Parathyroid adenoma (tissue), 2 donors: ENCODE data around the gene GSG1L.

Experiments used
- H2AFZ ChIP-seq: fragments of 300-600 bp; sonication (generic); one replicate; pipeline ENCODE4 v1.7.0; 2017; ENCODE audit warnings: antibody characterized with exemption, mild to moderate bottlenecking
- H3K27ac ChIP-seq: fragments of 300-600 bp; sonication (generic); one replicate; pipeline ENCODE4 v1.7.0; 2017
- H3K27me3 ChIP-seq: fragments of 300-600 bp; sonication (generic); one replicate; pipeline ENCODE4 v1.7.0; 2017; ENCODE audit warnings: low read length; ENCODE audit not compliant: control insufficient read depth, insufficient read depth
- H3K36me3 ChIP-seq: fragments of 300-600 bp; sonication (generic); one replicate; pipeline ENCODE4 v1.7.0; 2017; ENCODE audit warnings: low read length; ENCODE audit not compliant: control insufficient read depth, insufficient read depth
- H3K4me1 ChIP-seq: fragments of 300-600 bp; sonication (generic); one replicate; pipeline ENCODE4 v1.7.0; 2017; ENCODE audit warnings: control low read depth
- H3K4me2 ChIP-seq: fragments of 300-600 bp; sonication (generic); one replicate; pipeline ENCODE4 v1.7.0; 2017; ENCODE audit warnings: low read length
- H3K4me3 ChIP-seq: fragments of 300-600 bp; sonication (generic); one replicate; pipeline ENCODE4 v1.7.0; 2017; ENCODE audit warnings: low read depth, low read length
- H3K79me2 ChIP-seq: fragments of 300-600 bp; sonication (generic); one replicate; pipeline ENCODE4 v1.7.0; 2017; ENCODE audit warnings: control low read depth
- H3K9ac ChIP-seq: fragments of 300-600 bp; sonication (generic); one replicate; pipeline ENCODE4 v1.7.0; 2017; ENCODE audit warnings: mild to moderate bottlenecking
- H3K9me3 ChIP-seq: fragments of 300-600 bp; sonication (generic); one replicate; pipeline ENCODE4 v1.7.0; 2017; ENCODE audit warnings: low read length; ENCODE audit not compliant: control insufficient read depth
- CTCF ChIP-seq: fragments of 300-600 bp; sonication (generic); IDR thresholded peaks from one replicate; pipeline ENCODE4 v1.7.0; 2017; ENCODE audit warnings: antibody characterized with exemption, mild to moderate bottlenecking
- donor health status: primary hyperparathyroidism.

Gene GSG1L

GRCh38 chr16:27739606-27740357 lies 323.7 kb downstream of the GSG1L start:
- Histone ChIP-seq H3K36me3 (no peaks in the 10 kb centered on the region), H3K9me3 (no peaks in the 10 kb centered on the region), H3K4me3 (no peak overlapping the region), H3K9ac (no peak overlapping the region), H3K27ac (no peak overlapping the region), H3K79me2 (no peaks in the 10 kb centered on the region), H3K4me1 (peaks cover 17% of the 10 kb centered on the region), H3K4me2 (no peak overlapping the region), H3K27me3 (no peaks in the 10 kb centered on the region), H2AFZ (no peak overlapping the region)
- TF ChIP-seq CTCF, result no peak

- H3K4me1 ChIP-seq, result peaks cover 17% of the 10 kb centered on the region
- no peak overlapping the region for H3K9ac ChIP-seq
- H3K36me3 ChIP-seq, result no peaks in the 10 kb centered on the region
- TF ChIP-seq CTCF, result no peak
- no peak overlapping the region for H3K27ac ChIP-seq
- H3K27me3 ChIP-seq, result no peaks in the 10 kb centered on the region
- no peaks in the 10 kb centered on the region for H3K9me3 ChIP-seq
- H2AFZ ChIP-seq, result no peak overlapping the region
- H3K4me2 ChIP-seq, result no peak overlapping the region
- H3K79me2 ChIP-seq, result no peaks in the 10 kb centered on the region
- H3K4me3 ChIP-seq, result no peak overlapping the region
Observed at GRCh38 chr16:27738596-27738995, 324.9 kb downstream of the GSG1L start.
